A549 (cell line): ENCODE measurements around the gene SRGAP1. TPM values are rescaled to one million over a fixed set of nuclear protein-coding genes. Genes with fewer than 3 reads are reported as not detected.

Experiments used
- ATAC-seq, 2 experiments: fragments of 200-7000 bp in 1 of 2; fragments of >200 bp in 1 of 2; cut with Nextera tagmentation in 1 of 2; cut with Tn5 transposase in 1 of 2; 3 replicates each; pipeline versions ENCODE4 v1.8.0 to v1.9.1; 2018 to 2020; ENCODE audit warnings: mild to moderate bottlenecking in 1 of 2, moderate library complexity in 1 of 2
- CTCF ChIA-PET: fragments of 300-600 bp; sonication (Branson Sonifier 250); formaldehyde crosslinking; extraction: SDS; loops from one replicate; lab custom pipeline; 2021; ENCODE audit warnings: antibody characterized with exemption, inconsistent platforms; lab: Yijun Ruan, JAX
- POLR2A ChIA-PET: fragments of 350-600 bp; formaldehyde crosslinking; extraction: SDS; loops from one replicate; lab custom pipeline; 2021; ENCODE audit warnings: antibody characterized with exemption, inconsistent platforms; lab: Yijun Ruan, JAX
- DNase-seq, 2 experiments: peaks; one replicate each; pipeline versions ENCODE4 v3.0.0 to v3.0.0-alpha.2; 2011 to 2016; ENCODE audit warnings: low read depth in 1 of 2, low spot score in 1 of 2
- FAIRE-seq: peaks from 2 replicates; lab custom pipeline; 2011; peaks lifted over from hg19 to GRCh38; lab: Jason Lieb, UNC
- H3K27ac ChIP-seq, 2 experiments: fragments of >200 bp; sonication (Bioruptor Twin); formaldehyde crosslinking; 3 replicates each; pipeline ENCODE4 v1.5.1; 2016 to 2017
- H3K4me1 ChIP-seq: fragments of >200 bp; sonication (Bioruptor Twin); formaldehyde crosslinking; 3 replicates; pipeline ENCODE4 v1.6.1; 2016
- H3K4me2 ChIP-seq: fragments of >200 bp; sonication (Bioruptor Twin); formaldehyde crosslinking; 3 replicates; pipeline ENCODE4 v1.6.1; 2016
- H3K4me3 ChIP-seq: fragments of >200 bp; sonication (Bioruptor Twin); formaldehyde crosslinking; 3 replicates; pipeline ENCODE4 v1.5.1; 2016
- H3K9me3 ChIP-seq: fragments of >200 bp; sonication (Bioruptor Twin); formaldehyde crosslinking; 3 replicates; pipeline ENCODE4 v1.6.1; 2016
- CBX8 ChIP-seq: fragments of 200-600 bp; sonication (generic); IDR thresholded peaks from 2 replicates; pipeline ENCODE4 v1.6.1; 2016
- CEBPB ChIP-seq, 2 experiments: fragments of >200 bp in 1 of 2; sonication (Bioruptor Twin) in 1 of 2; formaldehyde crosslinking in 1 of 2; IDR thresholded peaks; 2 replicates each; pipeline ENCODE4 v1.6.1; 2012 to 2016
- FOSL2 ChIP-seq, 2 experiments: fragments of 450-650 bp in 1 of 2; fragments of >200 bp in 1 of 2; sonication (Bioruptor Twin) in 1 of 2; formaldehyde crosslinking; IDR thresholded peaks; 2 replicates each; pipeline versions ENCODE4 v1.5.0 to v1.6.1; 2016 to 2020; ENCODE audit warnings: mild to moderate bottlenecking in 1 of 2, moderate library complexity in 1 of 2
- GATA3 ChIP-seq: IDR thresholded peaks from 2 replicates; pipeline ENCODE4 v1.6.1; 2012; ENCODE audit warnings: borderline replicate concordance
- HDAC2 ChIP-seq: fragments of 200-600 bp; sonication (generic); IDR thresholded peaks from 2 replicates; pipeline ENCODE4 v1.6.1; 2016
- HEYL ChIP-seq: fragments of 250-450 bp; sonication (Bioruptor Pico); IDR thresholded peaks from 2 replicates; pipeline ENCODE4 v1.8.0; 2021; ENCODE audit warnings: mild to moderate bottlenecking, moderate library complexity
- HOXA7 ChIP-seq: fragments of 250-450 bp; sonication (Bioruptor Pico); IDR thresholded peaks from 2 replicates; pipeline ENCODE4 v1.5.0; 2020; ENCODE audit warnings: mild to moderate bottlenecking, moderate library complexity
- JUN ChIP-seq, 2 experiments: fragments of >200 bp; sonication (Bioruptor Twin); formaldehyde crosslinking; IDR thresholded peaks; 2 replicates in 1 of 2; 3 replicates in 1 of 2; pipeline ENCODE4 v1.6.1; 2016 to 2017
- NFE2L2 ChIP-seq: fragments of 150-350 bp; conservative IDR thresholded peaks from 2 replicates; pipeline ENCODE4 v1.6.1; 2014; ENCODE audit warnings: low read length
- NR3C1 ChIP-seq: fragments of >200 bp; sonication (Bioruptor Twin); formaldehyde crosslinking; IDR thresholded peaks from 3 replicates; pipeline ENCODE4 v1.6.1; 2017
- PHF8 ChIP-seq: fragments of 200-600 bp; sonication (generic); IDR thresholded peaks from 2 replicates; pipeline ENCODE4 v1.6.1; 2016; ENCODE audit warnings: low read depth, mild to moderate bottlenecking, antibody characterized with exemption, moderate library complexity, borderline replicate concordance
- RAD21 ChIP-seq, 2 experiments: fragments of >200 bp in 1 of 2; sonication (Bioruptor Twin) in 1 of 2; formaldehyde crosslinking in 1 of 2; IDR thresholded peaks in 1 of 2; conservative IDR thresholded peaks in 1 of 2; 2 replicates in 1 of 2; 3 replicates in 1 of 2; pipeline ENCODE4 v1.6.1; 2012 to 2018; ENCODE audit warnings: inconsistent platforms in 1 of 2
- RCOR1 ChIP-seq: fragments of 150-350 bp; IDR thresholded peaks from 2 replicates; pipeline ENCODE4 v1.6.1; 2014; ENCODE audit warnings: antibody characterized with exemption, low read length, low read depth
- TP53 ChIP-seq: fragments of 250-450 bp; sonication (Bioruptor Pico); IDR thresholded peaks from 2 replicates; pipeline ENCODE4 v1.5.0; 2021; ENCODE audit warnings: mild to moderate bottlenecking, moderate library complexity
- ZFP36 ChIP-seq: fragments of 450-650 bp; IDR thresholded peaks from 2 replicates; pipeline ENCODE4 v1.6.1; 2014; ENCODE audit warnings: borderline replicate concordance; ENCODE audit not compliant: partially characterized antibody
- ZSCAN20 ChIP-seq: fragments of 250-450 bp; sonication (Bioruptor Pico); IDR thresholded peaks from 2 replicates; pipeline ENCODE4 v1.8.0; 2022; ENCODE audit warnings: mild to moderate bottlenecking, moderate library complexity
- WGBS: methylation state at CpG from one replicate; pipeline ENCODE4 v1.1.6; 2017; ENCODE audit errors: missing lambda C conversion rate; 5-methylcytosine and 5-hydroxymethylcytosine counted together
- polyA plus RNA-seq, 4 experiments: library from polyadenylated mRNA; depleted of rRNA in 3 of 4; stranded (reverse); fragments of >200 nt; fragmentation: RNase III in 1 of 4; extraction: RNeasy Plus Mini Kit Qiagen cat#74134 plus additional on column Dnase treatment in 1 of 4; gene quantifications; 2 replicates in 3 of 4; 3 replicates in 1 of 4; pipeline ENCODE4 v1.2.3, GENCODE V29; 2011 to 2017
- TF ChIP-seq, protein P1 (sequence below): fragments of 250-450 bp; sonication (Bioruptor Pico); IDR thresholded peaks from 2 replicates; pipeline ENCODE4 v1.5.0; 2021; ENCODE audit warnings: mild to moderate bottlenecking, moderate library complexity, borderline replicate concordance
- TF ChIP-seq, protein P2 (sequence below): fragments of 250-450 bp; sonication (Bioruptor Pico); IDR thresholded peaks from 2 replicates; pipeline ENCODE4 v1.5.0; 2020; ENCODE audit warnings: low read depth, mild to moderate bottlenecking, moderate library complexity
- TF ChIP-seq, protein P3 (sequence below): fragments of 200-600 bp; sonication (generic); IDR thresholded peaks from 2 replicates; pipeline ENCODE4 v1.6.1; 2016; ENCODE audit warnings: antibody characterized with exemption, mild to moderate bottlenecking, moderate library complexity
- TF ChIP-seq, protein P4 (sequence below): IDR thresholded peaks from 2 replicates; pipeline ENCODE4 v1.6.1; 2012; ENCODE audit warnings: low read depth, borderline replicate concordance

The SRGAP1 gene
- polyA plus RNA-seq, 2 of the 4 experiments (the other 2 are of a cell fraction) = 7.9 to 22.9 TPM

DNA sequence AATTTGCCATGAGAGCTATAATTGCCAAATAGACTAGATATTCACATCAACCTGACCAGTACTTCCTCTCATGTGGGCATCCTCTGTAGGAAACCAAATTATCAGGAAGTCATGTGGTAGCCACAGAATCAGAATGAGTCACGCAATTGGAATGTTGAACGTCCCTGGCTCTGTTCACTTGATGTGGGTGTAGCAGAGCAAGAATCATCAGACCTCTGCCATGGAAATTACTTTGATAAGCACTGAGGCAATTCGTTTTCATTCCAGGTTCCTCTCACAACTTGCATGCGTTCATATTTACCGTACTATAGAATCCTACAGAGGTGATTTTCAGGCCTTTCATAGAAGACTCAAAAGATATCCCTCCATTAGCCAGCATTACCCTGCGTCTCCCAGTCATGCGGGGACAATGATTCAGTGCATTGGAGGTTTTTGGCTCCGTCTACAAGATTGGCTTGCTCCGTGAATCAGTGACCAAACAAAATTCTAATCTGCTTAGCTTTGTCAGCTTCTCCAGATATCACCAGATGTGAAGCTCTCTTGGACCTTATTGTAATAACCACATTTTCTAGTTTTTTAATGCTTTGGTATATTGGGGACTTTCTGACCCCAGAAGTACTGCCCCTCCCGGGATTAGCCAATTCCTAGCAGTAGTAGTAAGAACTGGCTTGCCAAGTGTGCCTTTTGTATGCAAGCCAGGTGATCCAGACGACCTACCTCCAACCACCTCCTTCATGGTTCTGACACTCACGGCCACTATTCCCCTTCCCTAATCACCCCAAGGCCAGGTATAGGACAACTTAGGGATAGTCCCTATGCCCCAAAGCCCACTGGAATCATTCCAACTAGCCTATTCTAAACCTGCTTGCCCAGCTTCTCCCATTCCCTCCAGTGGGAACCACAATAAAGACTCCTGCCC lies 244.2 kb downstream of the SRGAP1 start (continued):
- TF ChIP-seq, protein P1, sequence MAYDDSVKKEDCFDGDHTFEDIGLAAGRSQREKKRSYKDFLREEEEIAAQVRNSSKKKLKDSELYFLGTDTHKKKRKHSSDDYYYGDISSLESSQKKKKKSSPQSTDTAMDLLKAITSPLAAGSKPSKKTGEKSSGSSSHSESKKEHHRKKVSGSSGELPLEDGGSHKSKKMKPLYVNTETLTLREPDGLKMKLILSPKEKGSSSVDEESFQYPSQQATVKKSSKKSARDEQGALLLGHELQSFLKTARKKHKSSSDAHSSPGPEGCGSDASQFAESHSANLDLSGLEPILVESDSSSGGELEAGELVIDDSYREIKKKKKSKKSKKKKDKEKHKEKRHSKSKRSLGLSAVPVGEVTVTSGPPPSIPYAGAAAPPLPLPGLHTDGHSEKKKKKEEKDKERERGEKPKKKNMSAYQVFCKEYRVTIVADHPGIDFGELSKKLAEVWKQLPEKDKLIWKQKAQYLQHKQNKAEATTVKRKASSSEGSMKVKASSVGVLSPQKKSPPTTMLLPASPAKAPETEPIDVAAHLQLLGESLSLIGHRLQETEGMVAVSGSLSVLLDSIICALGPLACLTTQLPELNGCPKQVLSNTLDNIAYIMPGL = no peak
- TF ChIP-seq HDAC2 = no peak
- TF ChIP-seq FOSL2 (IDR thresholded peaks at IDR 0.05) = peak; percentile 84
- peak; percentile 99 for TF ChIP-seq FOSL2 (CRISPR knock-in tag; IDR thresholded peaks at IDR 0.05)
- TF ChIP-seq, protein P2, sequence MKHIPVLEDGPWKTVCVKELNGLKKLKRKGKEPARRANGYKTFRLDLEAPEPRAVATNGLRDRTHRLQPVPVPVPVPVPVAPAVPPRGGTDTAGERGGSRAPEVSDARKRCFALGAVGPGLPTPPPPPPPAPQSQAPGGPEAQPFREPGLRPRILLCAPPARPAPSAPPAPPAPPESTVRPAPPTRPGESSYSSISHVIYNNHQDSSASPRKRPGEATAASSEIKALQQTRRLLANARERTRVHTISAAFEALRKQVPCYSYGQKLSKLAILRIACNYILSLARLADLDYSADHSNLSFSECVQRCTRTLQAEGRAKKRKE (CRISPR knock-in tag) = peak; percentile 44; the same call in 1 of the 2 replicates
- no peak for TF ChIP-seq HEYL (CRISPR knock-in tag)
- TF ChIP-seq GATA3 = peak; percentile 61; the same call in 1 of the 2 replicates
- TF ChIP-seq, protein P3, sequence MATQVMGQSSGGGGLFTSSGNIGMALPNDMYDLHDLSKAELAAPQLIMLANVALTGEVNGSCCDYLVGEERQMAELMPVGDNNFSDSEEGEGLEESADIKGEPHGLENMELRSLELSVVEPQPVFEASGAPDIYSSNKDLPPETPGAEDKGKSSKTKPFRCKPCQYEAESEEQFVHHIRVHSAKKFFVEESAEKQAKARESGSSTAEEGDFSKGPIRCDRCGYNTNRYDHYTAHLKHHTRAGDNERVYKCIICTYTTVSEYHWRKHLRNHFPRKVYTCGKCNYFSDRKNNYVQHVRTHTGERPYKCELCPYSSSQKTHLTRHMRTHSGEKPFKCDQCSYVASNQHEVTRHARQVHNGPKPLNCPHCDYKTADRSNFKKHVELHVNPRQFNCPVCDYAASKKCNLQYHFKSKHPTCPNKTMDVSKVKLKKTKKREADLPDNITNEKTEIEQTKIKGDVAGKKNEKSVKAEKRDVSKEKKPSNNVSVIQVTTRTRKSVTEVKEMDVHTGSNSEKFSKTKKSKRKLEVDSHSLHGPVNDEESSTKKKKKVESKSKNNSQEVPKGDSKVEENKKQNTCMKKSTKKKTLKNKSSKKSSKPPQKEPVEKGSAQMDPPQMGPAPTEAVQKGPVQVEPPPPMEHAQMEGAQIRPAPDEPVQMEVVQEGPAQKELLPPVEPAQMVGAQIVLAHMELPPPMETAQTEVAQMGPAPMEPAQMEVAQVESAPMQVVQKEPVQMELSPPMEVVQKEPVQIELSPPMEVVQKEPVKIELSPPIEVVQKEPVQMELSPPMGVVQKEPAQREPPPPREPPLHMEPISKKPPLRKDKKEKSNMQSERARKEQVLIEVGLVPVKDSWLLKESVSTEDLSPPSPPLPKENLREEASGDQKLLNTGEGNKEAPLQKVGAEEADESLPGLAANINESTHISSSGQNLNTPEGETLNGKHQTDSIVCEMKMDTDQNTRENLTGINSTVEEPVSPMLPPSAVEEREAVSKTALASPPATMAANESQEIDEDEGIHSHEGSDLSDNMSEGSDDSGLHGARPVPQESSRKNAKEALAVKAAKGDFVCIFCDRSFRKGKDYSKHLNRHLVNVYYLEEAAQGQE = no peak
- TF ChIP-seq, all 56 proteins: peak for 14

DNA sequence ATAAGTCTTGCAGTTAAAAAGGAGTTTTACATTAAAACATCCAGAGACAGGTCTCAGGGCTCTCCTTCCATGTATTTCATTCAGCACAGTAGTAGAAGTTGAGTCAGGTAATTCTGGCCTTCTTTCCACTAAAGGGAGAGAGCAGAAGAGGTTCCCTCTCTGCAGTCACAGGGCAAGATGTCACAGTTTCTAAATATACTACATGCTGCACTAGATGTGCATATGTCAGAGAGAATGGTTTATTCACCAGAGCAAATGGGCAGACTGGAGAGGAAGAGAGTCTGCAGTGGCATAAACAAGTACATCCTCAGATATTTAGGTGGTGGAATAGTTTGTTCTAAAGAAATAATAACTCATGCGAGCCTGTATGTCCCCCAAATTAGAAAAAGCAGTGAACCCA lies 245.5 kb downstream of the SRGAP1 start:
- H3K4me2 ChIP-seq = no peak overlapping the region; the same call in 2 of the 3 replicates
- POLR2A ChIA-PET = no interaction called here
- peak overlapping the region; percentile 91 for H3K27ac ChIP-seq
- FAIRE-seq = no peak
- DNase-seq = no peak
- CTCF ChIA-PET = no interaction called here
- no peaks in the 10 kb centered on the region for H3K9me3 ChIP-seq
- ATAC-seq = no peak
- 95% methylated on average over 1 of the region's 1 CpG for WGBS
- TF ChIP-seq PHF8 (no peak), NFE2L2 (no peak), FOSL2 (IDR thresholded peaks at IDR 0.05) (no peak), FOSL2 (CRISPR knock-in tag; IDR thresholded peaks at IDR 0.05) (no peak)
- peaks cover 57% of the 10 kb centered on the region for H3K4me1 ChIP-seq
- no peak overlapping the region for H3K4me3 ChIP-seq

DNA sequence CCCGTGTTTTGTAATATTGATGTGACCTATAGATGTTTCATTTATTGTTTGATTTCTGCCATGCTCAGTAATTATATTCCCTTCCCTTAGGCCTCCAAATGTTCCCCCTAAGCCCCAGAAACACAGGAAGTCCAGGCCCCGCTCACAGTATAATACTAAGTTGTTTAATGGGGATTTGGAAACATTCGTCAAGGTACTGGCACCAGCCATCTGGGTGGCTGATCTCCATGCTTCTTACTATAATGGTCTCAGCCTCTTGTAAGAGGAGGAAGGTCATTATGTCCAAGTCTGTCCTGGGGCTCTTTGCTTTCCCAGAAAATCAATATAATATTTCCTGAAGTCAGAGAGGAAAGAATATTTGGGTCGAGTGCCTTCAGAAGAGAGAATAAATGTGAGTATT lies 246.7 kb downstream of the SRGAP1 start:
- ChIA-PET CTCF (no interaction called here), POLR2A (no interaction called here)
- Histone ChIP-seq H3K4me2 (no peak overlapping the region), H3K9me3 (no peaks in the 10 kb centered on the region), H3K4me3 (no peak overlapping the region), H3K27ac (peak overlapping the region in 1 of 2 experiments; percentile 91; a peak in 3 of 6 replicates), H3K4me1 (peaks cover 47% of the 10 kb centered on the region)
- WGBS = 93% methylated on average over 4 of the region's 4 CpGs
- ATAC-seq = no peak
- DNase-seq = no peak
- no peak for TF ChIP-seq NR3C1
- no peak for TF ChIP-seq HDAC2
- TF ChIP-seq, all 56 proteins: peak for 0
- FAIRE-seq = no peak

DNA sequence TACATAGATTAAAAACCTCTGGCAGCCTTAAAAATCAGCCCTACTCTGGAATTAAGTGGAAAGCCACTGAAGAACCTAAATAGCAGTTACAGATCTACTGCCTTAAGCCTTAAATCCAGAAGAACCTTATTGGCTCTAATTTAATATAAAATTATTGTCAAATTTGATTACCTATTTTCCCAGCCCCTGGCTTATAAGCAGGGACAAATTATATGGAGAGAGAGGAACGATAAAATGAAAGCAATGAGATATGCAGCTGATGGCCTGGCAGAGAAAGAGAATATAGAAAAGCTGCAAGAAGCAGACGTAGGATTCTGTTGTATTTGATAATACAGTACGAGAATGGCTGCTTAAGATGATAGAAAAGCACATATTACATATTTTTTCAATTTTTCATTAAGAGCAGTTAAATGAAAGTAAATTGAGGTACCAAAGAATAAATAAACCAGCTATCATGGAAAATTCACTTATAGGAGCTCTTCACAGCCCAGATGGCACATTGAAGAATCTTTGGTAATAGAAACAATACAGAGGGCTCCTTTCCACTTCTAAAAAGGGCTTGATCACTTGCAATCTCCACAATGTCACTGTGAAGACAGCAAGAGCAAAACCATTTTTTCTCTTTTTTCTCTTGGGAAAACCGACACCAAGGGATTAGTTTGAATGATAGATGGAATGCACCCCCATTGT lies 248.2 kb downstream of the SRGAP1 start:
- TF ChIP-seq NR3C1 (no peak), CEBPB (IDR thresholded peaks at IDR 0.05) (no peak), HOXA7 (CRISPR knock-in tag) (no peak), HEYL (CRISPR knock-in tag) (no peak), CBX8 (no peak), ZSCAN20 (no peak), RAD21 (conservative IDR thresholded peaks at IDR 0.05 in 1 of 2, IDR thresholded peaks at IDR 0.05 in 1 of 2) (no peak), TP53 (CRISPR knock-in tag) (no peak), RCOR1 (no peak), JUN (IDR thresholded peaks at IDR 0.05) (no peak), ZFP36 (no peak)
- TF ChIP-seq, protein P2 (CRISPR knock-in tag) = no peak
- TF ChIP-seq, protein P4, sequence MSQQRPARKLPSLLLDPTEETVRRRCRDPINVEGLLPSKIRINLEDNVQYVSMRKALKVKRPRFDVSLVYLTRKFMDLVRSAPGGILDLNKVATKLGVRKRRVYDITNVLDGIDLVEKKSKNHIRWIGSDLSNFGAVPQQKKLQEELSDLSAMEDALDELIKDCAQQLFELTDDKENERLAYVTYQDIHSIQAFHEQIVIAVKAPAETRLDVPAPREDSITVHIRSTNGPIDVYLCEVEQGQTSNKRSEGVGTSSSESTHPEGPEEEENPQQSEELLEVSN = no peak
- TF ChIP-seq, all 56 proteins: peak for 0
- H3K4me3 ChIP-seq = no peak overlapping the region
- ATAC-seq = no peak
- FAIRE-seq = no peak
- POLR2A ChIA-PET = no interaction called here
- H3K9me3 ChIP-seq = no peaks in the 10 kb centered on the region
- CTCF ChIA-PET = interaction anchor here (0.8 to 0.9 kb wide), 2 partner anchors 74 to 249 kb away, joined by 3 read pairs; no protein-coding TSS in a partner anchor
- H3K4me1 ChIP-seq = peaks cover 39% of the 10 kb centered on the region
- WGBS = 87% methylated on average over 4 of the region's 4 CpGs
- DNase-seq = no peak
- H3K4me2 ChIP-seq = no peak overlapping the region
- no peak overlapping the region for H3K27ac ChIP-seq
